GOT3 (cell line): ENCODE measurements around the gene MAP2K7.
A peak's percentile ranks its signal among the peaks of the same experiment; 100 is the strongest.
"Not testable (repeated sequence)": the region's sequence is repeated elsewhere in the genome, so short reads cannot be mapped to it uniquely, and the experiment has no call there.

Source experiments
- DNase-seq: peaks from one replicate; lab custom pipeline; 2025; ENCODE audit warnings: mixed read lengths; lab: John Stamatoyannopoulos, UW

The MAP2K7 gene

DNA sequence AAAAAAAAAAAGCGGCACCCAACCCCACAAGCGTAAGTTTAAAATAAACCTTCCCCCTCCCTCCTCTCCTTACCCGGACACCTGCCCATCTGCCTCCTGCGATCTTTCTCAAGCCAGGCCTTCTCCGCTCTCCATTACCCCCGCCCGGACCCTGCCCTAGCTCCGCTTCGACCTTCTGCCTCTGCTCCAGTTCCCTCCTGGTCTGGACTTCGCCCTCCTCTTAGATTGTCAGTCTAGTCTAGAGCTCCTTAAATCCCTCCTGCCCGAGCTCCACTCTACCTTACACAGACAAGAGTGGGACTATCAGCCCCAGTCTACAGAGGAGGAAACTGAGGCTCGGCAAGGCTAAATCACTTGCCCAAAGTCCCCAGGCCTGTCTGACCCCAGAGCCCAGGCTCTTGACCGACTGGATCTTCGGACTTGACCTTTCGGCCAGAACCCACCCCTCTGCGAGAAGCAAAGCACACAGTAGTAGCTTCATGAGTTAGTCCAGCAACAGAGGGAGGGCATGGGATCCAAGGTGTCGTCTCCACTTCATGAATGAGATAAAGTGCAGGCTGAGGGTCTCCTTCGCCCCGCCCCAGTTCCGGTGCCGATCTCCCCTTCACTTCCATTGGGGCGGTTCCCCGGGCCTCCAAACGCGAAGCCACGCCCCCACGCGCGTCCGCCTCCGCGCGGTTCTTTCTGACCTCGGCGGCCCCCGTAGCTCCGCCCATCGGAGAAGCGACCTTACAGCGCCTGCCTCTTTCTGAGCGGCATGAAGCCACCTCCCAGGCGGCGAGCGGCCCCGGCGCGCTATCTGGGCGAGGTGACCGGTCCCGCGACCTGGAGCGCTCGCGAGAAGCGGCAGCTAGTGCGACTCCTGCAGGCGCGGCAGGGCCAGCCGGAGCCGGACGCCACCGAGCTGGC, 16.2 kb downstream of the MAP2K7 start, which contains the start of gene SNAPC2:
TSS of gene SNAPC2 (plus strand) at position 729 of the 909 bp plus-strand sequence. CDS start at position 758, 29 bp downstream.
- peak; percentile 89 for DNase-seq

DNA sequence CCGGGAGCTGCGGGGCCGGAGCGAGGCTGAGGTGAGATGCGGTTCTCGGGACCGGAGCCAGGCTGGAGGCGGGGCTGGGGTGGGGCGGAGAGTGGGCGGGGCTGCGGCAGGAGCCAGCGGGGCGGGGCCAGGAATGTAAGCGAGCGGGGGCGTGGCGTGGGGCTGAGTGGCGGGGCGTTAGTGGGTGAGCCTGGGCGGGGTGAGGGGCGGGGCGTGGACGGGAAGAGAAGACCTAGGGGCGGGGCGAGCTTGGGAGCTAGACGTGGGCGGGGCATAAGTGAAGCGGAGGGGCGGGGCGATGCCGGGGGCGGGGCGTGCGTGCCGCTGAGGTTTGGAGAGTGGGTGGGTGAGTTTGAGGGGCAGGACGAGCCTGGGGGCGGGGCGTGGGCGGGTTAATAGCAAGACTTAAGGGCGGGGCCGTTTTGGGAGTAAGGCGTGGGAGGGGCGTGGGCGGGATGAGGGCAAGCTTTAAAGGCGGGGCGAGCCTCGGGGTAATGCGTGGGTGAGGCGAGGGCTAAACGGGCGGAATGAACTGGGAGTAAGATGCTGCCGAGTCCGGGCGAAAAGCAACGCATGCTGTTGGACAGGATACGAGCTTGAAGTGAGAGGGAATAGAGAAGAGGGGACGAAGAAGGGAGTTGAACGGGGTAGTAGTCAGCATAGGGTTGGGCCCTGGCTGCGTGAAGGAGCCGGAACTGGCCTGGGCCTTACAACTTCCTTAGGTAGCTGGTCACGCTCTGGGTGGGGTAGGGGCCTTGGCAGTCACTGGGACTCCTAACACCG, 17.0 kb downstream of the MAP2K7 start:
- peak; percentile 91 for DNase-seq

DNA sequence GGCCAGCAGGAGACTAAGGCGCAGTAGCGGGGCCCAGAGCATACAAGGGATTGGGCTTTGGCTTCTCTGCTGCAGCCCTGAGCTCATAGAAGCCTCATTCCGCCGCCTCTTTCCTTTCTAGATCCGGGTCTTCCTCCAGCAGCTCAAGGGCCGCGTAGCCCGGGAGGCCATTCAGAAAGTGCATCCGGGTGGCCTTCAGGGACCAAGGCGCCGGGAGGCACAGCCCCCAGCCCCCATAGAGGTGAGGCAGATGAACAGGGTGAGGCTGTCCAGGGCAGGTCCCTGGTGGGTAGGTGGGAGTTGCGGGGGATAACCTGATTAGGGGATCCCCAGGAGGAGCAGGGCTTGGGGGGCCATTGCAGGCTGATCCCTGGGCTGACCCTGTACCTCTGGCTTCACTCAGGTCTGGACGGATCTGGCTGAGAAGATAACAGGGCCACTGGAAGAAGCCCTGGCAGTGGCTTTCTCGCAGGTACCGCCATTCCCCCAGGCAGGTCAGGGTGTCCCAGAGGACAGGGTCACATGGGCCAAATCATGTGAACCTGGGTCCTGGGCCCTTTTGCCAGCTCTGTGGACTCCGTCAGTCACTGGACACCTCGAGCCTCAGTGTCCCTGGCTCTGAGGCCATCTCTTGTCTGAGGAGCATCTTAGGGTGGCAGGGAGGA, 17.8 kb downstream of the MAP2K7 start:
- DNase-seq = no peak

DNA sequence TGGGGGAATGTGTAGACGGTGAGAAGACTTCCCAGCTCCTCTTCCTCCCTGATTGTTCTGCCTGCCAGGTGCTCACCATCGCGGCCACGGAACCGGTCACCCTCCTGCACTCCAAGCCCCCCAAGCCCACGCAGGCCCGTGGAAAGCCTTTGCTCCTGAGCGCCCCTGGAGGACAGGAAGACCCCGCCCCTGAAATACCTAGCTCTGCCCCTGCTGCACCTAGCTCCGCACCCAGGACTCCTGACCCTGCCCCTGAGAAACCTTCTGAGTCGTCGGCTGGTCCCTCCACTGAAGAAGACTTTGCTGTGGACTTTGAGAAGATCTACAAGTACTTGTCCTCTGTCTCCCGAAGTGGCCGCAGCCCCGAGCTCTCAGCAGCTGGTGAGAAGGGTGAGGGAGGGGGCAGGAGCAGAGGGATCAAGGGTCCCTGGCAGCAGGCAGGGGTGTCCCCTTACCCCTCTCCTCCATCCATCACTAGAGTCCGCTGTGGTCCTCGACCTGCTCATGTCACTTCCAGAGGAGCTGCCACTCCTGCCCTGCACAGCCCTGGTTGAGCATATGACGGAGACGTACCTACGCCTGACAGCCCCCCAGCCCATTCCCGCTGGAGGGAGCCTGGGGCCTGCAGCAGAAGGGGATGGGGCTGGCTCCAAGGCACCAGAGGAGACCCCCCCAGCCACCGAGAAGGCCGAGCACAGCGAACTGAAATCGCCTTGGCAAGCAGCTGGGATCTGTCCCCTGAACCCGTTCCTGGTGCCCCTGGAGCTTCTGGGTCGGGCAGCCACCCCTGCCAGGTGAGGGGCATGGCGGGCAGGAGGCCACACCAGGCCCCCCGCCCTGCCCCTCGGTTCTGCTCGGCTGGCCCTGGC, 18.5 kb downstream of the MAP2K7 start:
- no peak for DNase-seq

DNA sequence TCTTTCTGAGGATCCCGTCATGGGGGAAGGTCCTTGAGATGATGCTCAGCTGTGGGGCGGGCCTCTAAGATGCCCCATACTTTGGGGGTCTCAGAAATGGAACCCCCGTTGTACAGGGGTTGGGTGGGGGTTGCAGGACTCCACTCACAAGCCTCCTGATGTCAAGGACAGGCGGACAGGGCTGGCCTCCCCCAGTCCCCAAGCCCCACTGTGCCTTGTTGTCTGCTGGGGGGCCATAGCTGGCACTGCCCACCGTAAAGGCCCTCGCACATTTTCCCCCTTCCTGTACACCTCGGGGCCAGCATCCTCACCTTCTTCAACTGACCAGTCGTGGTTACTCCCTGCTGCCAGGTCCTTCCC, 19.1 kb downstream of the MAP2K7 start:
- no peak for DNase-seq

DNA sequence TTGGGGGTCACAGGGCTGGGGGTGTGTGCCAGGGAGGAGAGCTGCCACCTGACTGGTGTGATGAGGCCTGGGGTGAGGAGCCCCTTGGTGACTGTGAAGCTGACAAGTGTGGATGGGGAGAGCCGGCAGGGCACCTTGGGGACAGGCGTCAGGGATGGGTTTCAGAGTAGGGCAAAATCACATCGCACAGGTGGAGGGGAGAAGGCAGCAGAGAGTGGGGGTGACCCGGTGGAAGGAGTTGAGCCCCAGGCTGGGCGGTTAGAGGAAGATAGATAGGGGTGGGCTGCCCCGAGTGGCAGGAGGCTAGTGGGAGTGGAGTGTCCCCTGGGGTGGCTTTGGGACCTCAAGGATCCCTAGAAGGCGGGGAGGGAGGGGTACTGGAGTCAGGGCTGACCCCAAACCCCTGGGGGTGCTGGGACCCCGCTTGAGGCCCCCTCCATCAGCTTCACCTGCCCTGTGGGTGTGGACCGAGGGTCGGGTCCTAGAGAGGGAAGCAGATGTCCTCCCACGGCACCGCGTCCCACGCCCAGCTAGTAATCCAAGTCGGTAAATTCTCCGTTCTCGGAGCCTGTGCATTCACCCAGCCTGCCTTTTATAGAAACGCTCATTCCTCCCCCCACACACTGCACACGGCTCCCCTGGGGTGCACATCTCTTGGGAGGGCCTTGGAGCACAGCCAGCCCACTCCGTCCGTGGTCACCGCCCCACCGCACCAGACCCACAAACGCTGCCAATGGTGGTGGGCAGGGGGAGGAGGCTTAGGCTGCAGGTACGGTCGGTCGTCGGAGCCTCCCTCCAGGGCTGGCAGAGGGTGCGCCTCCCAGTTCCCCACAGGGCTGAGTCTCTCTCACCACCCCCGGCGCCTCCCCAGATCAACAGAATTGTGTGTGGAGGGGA, 19.9 kb downstream of the MAP2K7 start:
- DNase-seq = no peak

DNA sequence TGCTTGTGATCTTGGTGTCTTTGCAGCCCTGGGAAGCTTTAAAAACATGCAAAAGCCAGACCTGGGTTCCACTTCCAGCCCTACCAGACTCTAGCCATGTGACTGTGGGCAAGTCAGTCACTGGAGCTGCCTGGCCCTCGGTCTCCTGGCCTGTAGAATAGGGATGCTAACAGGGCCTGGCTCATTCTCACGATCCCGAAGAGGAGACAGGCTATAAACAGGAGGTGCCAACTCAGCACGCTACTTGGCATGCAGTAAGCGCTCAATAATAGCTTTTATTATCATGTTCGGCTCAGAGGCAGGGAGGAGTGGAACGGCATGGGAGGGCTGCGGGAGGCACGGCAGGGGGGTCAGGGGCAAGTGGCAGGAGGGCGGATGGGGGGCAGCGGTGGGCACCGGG, 20.6 kb downstream of the MAP2K7 start:
- DNase-seq = no peak

DNA sequence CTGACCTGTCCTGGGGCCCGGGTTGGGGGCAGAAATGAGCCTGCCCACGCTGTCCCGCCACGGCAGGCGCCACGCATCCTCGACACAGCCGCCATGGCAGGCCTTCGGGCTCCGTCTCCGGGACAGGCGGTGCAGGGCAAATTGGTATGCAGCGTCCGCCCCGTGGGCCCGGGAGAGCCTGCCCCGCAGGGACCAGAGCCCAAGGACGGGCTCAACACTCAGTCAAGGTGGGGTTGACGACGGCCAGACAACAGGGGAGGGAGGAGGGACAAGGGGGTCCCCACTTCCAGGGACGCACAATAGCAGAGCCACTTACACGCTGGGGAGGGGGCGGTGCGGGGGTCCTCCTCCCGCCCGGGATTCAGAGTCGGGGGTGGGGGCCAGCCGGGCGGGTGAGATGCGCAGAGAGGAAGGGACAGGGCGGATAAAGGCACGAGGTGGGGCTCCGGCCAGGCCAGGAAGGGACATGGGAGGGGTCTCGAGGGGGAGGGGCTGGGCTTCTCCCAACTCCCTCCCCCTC, 21.0 kb downstream of the MAP2K7 start:
- no peak for DNase-seq

DNA sequence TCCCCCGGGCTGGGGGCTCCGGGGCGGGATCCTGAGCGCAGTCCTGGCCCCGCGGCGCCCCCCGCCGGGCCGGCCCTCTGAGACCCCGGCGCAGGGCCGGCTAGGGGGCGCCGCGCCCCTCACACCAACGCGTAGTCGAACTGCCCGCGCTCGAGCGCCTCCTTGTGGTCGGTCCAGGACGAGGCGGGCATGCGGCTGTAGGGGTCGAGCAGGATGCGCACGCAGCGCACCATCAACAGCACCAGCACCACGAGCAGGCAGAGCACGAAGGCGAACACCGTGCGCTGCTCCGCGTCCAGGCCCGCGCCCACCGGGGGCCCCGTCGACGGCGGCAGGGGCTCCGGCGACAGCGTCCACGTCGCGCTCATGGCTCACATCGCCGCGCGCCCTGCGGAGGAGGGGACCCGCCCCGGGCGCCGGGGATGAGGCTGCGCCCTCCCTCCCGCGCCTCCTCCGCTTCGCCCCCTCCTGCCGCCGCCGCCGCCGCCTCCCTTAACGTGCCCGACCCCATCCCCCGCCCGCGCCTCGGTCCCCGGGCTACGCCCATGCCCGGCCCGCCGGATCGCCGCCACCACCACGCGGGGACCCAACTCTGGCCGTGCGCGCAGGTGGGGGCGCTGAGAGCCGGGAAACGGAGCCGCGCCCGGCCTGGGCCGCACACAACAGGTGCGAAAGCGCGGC, 21.6 kb downstream of the MAP2K7 start:
- no peak for DNase-seq

DNA sequence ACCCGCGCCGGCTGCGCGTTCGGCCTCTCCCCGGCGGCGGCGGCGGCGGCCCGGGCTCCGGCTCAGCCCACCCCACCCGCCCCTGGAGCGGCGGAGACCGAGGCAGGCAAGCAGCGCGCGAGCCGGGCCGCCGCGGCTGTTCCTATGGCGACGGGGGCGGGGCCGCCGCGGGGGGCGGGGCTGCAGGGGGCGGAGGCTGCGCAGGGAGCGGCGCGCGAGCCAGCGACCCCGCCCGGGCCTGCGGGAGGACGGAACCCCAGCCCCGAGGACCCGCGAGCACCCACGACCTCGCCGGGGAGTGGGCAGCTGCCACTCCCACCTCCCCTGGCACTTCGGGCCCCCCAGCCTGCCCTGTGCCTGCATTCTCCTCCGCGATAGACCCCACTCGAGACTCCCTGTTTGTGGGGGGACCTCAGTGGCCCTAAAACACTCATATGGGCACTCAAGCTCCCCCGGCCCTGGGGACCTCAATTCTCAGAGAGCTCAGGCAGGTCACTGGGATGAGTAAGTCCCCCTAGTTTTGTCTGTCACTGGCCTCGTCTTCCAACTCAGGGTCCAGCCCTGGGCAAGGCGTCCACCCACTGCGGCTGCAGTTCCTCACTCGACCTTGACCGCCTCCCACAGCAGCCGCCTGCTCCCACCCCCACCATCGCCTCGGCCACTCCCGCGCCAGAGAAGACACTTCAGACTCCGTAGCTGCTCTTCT, 22.5 kb downstream of the MAP2K7 start, which contains the start of gene CTXN1:
TSS of gene CTXN1 (minus strand) at position 115 of the 706 bp plus-strand sequence. CDS start 597 bp downstream, outside the sequence.
- DNase-seq = no peak

DNA sequence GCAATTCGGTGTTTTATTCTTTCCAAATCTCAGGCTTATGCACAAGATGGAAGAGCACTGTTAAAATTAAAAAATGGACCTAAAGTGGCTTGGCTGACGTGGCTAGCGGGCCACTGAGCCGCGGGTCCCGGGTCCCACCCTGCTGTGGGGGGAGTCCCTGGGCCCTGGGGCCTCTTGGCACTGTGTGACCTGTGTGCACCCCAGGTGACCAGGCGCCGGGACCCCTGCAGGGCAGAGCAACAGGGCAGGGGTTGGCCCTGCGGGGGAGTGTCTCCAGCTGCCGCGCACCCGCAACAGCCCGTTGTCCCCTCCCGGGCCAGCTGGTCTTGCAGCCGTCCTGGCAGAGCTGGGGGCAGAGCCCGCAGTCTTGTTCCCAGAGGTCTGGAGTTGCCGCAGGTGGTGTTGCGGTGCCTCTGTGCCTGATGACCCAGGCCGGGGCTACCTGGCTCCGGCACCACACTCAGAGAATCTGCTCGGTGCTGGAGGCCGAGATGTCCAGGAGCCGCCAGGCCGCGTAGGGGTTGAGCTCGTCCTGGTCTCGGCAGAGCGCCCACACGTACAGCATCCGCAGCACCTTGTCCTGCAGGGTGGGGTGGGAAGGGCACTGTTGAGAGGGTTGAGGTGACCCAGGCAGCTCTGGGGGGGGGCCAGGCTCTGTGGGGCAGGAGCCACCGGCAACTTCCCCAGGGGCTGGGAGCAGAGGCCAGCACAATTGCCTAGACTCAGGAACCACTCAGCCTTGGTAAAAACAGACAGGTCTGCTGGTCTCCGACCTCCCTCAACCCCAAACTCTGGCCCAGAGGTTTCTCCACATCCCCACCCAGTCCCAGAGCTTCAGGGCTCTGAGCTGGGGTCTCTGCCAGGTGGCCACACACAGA, 23.3 kb downstream of the MAP2K7 start:
- DNase-seq = no peak

DNA sequence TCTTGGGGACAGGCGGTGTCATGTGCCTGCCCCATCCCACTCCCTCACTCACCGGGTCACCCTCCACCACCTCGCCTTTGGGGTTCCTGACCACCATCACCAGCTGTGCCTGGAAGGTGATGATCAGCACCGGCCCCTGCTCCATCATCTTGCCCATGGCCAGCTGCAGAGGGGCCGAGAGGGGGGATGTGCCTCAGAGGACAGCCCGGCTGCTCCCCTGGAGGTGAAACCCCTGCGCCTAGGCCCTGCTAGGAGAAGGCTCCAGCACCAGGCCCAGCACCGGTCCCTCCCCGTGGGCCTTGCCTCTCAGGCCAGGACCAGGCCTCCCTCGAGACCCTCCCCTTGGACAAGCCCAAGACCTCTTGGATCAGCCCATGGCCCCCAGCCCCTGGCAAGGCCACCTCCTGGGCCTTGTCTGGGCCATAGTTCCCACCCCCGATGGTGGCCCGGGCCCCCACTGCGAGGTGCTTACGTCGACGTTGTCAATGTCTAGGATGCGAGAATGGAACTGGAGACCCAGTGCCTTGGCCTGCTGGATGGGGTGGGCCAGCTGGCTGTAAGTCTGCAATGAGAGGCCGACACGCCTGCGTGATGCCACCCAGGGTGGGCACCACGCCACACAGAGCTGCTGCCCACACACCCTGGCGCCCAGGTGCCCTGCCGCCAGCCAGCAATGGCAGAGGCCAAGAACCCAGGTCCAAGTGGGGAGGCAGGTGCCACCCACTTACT, 24.1 kb downstream of the MAP2K7 start:
- DNase-seq = no peak

DNA sequence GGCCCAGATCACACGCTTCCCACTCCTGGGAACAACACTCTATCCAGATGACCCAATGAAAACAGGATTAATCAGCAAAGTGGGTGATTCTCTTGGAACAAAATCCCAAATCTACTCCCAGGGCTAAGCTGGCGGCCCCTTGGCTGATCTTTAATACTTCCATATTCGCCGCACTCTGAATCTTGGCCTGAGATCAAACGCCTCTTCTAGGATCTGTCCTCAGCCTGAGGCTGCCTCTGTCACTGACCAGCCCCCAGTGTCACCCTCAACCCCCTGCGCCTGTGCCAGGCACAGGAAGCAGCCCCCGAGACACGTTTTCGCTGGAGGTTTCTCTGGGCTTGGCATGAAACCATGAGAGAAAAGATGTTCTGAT, 24.6 kb downstream of the MAP2K7 start:
- DNase-seq = no peak

DNA sequence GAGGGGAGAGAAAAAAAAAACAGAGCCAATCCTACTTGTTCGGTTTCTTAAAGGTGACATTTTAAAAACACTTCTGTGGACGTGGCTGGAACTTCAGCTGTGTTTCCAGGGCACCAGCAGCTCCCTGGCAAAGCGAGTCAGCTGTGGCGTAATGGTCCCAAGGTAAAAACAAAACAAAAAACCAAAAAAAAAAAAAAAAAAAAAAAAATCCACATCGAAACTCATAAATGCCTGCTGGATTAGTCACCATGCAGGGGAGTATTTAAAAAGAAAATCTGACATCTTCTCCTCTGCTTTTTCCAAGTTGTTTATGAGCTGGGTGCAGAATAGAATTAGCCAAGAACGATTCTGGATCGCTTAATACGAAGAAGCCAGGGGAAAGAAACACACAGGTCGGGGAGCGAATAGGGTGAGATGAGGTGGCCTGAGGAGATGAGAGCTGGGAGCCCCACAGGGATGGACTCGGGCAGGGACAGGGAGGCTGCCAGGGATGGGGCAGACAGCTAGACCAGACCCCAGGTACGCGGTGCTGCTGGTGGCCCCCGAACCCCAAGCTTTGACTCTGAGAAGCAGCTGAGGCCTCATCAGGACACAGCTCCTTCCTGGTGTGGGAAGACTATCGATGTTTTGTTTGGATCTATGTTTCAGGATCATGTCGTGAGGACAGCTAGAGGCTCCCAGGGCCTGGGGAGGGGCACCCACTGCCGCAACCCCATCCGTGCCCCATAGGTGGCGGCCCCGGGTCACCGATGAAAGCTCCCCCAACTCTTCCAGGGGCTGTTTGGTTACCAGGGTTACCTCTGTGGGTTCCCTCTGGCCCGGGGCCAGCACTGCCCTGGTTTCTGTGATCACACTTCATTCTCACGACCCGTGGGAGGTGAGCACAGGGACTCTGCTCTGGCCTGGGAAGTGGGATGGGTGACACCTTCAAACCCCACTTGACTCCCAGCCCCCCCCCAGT, 25.3 kb downstream of the MAP2K7 start:
- DNase-seq = no peak

DNA sequence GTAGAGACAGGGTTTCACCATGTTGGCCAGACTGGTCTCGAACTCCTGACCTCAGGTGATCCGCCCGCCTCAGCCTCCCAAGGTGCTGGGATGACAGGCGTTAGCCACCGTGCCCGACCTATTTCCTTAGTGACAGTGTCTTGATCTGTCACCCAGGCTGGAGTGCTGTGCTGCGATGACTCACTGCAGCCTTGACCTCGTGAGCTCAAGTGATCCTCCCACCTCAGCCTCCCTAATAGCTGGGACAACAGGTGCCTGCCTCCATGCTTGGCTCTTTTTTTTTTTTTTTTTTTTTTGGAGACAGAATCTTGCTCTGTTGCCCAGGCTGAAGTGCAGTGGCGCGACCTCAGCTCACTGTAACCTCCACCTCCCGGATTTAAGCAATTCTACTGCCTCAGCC, 26.4 kb downstream of the MAP2K7 start:
- DNase-seq = not testable (repeated sequence)

DNA sequence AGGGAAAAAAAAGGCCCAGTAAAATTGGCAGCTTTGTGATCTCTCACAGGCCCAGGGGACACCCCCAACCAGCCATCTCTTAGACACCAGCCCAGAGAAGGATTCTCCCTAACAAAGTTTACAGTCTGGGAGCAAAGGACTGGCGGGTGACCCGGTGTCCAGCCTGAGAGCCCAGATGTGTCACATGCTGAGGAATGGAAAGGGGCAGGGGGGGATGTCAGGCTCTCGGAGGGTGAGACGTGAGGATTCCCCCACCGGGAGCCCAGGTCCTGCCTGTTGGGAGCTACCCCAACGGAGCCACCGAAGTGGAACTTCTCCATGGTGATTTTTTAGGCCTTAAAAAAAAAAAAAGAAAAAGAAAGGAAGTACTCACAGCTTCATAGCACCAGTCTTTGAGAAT, 27.1 kb downstream of the MAP2K7 start:
- DNase-seq = no peak
